Measurements from ENCODE around the gene FGFR4.

Gene FGFR4

DNA sequence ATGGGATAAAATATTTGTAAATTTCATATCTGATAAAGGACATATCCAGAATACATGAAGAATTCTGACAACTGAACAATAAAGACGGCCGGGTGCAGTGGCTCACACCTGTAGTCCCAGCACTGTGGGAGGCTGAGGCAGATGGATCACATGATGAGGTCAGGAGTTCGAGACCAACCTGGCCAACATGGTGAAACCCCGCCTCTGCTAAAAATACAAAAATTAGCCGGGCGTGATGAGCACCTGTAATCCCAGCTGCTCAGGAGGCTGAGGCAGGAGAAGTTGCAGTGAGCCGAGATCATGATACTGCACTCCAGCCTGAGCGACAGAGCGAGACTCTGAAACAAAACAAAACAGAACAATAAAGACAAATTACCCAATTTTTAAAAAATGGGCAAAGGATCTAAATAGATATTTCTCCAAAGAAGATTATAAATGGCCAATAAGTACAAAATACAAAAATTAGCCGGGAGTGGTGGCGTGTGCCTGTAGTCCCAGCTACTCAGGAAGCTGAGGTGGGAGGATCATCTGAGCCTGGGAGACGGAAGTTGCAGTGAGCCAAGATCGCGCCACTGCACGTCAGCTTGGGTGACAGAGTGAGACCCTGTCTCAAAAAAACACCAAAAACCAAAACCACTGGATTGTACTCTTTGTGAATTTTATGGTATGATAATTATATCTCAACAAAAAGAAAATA is 37.2 kb downstream of the FGFR4 start:
- H3K27ac ChIP-seq (ENCODE audit: poor library complexity, severe bottlenecking): no peak overlapping the region
- H3K4me3 ChIP-seq (ENCODE audit: severe bottlenecking): no peak overlapping the region
- TF ChIP-seq, protein P1, sequence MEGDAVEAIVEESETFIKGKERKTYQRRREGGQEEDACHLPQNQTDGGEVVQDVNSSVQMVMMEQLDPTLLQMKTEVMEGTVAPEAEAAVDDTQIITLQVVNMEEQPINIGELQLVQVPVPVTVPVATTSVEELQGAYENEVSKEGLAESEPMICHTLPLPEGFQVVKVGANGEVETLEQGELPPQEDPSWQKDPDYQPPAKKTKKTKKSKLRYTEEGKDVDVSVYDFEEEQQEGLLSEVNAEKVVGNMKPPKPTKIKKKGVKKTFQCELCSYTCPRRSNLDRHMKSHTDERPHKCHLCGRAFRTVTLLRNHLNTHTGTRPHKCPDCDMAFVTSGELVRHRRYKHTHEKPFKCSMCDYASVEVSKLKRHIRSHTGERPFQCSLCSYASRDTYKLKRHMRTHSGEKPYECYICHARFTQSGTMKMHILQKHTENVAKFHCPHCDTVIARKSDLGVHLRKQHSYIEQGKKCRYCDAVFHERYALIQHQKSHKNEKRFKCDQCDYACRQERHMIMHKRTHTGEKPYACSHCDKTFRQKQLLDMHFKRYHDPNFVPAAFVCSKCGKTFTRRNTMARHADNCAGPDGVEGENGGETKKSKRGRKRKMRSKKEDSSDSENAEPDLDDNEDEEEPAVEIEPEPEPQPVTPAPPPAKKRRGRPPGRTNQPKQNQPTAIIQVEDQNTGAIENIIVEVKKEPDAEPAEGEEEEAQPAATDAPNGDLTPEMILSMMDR (IDR thresholded peaks at IDR 0.05; ENCODE audit: poor library complexity, severe bottlenecking): no peak
- no peaks in the 10 kb centered on the region for H3K27me3 ChIP-seq (ENCODE audit: insufficient read depth, poor library complexity, severe bottlenecking)
- DNase-seq (ENCODE audit: low spot score): no peak
- no peaks in the 10 kb centered on the region for H3K4me1 ChIP-seq (ENCODE audit: insufficient read depth, poor library complexity, severe bottlenecking)
- no peaks in the 10 kb centered on the region for H3K9me3 ChIP-seq (ENCODE audit: severe bottlenecking)
- no peak for ATAC-seq (ENCODE audit: low read depth)
- no peaks in the 10 kb centered on the region for H3K36me3 ChIP-seq (ENCODE audit: low read depth)

DNA sequence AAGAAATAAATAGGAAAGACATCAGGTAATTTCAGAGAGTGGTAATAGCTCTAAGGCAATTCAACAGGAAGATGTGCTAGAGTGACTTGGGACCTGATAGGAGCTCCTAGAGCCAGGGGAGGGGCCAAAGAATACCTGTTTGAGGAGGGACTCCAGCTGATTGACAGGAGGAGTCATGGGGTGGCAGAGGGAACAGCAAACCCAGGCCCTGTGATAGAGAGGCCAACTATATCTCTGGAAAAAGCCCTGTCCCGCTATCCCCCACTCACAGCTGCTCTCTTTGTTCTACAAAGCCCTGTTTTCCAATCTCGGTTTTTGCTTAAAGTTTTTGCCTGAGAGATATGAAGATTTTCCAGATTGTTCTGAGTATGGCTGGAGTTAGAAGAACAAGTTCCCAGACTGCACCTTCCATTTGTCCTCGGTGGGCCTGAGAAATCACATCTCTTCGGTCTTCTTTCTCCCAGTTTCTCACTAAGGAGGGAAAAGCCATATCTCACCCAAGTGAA is 37.8 kb downstream of the FGFR4 start:
- Histone ChIP-seq H3K9me3 (ENCODE audit: severe bottlenecking) (no peaks in the 10 kb centered on the region), H3K27ac (ENCODE audit: poor library complexity, severe bottlenecking) (no peak overlapping the region), H3K4me1 (ENCODE audit: insufficient read depth, poor library complexity, severe bottlenecking) (no peaks in the 10 kb centered on the region), H3K4me3 (ENCODE audit: severe bottlenecking) (no peak overlapping the region), H3K36me3 (ENCODE audit: low read depth) (no peaks in the 10 kb centered on the region), H3K27me3 (ENCODE audit: insufficient read depth, poor library complexity, severe bottlenecking) (no peaks in the 10 kb centered on the region)
- TF ChIP-seq, protein P1 (IDR thresholded peaks at IDR 0.05; ENCODE audit: poor library complexity, severe bottlenecking): no peak
- DNase-seq (ENCODE audit: low spot score) (no peak), ATAC-seq (ENCODE audit: low read depth) (peak; percentile 81)

DNA sequence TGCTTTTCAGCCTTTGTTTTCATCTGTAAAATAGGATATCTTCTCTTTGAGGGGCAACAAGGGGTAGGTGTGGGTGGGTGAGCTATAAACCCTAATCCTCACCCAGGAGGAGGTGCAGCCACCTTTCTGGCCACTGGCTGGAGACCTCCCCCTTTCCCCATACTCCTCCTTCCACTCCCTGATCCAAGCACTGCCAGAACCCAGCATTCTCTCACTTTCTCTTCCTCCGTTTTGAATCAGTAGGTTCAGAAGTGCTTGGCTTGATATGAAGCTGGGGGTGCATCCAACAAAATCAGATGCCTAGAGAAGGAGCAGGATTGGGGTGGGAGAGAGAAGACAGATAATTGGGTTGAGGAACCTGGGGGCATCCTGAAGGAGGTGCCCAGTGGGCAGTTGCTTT is 40.1 kb downstream of the FGFR4 start:
- Histone ChIP-seq H3K27ac (ENCODE audit: poor library complexity, severe bottlenecking) (no peak overlapping the region), H3K4me3 (ENCODE audit: severe bottlenecking) (no peak overlapping the region), H3K27me3 (ENCODE audit: insufficient read depth, poor library complexity, severe bottlenecking) (no peaks in the 10 kb centered on the region), H3K9me3 (ENCODE audit: severe bottlenecking) (no peaks in the 10 kb centered on the region), H3K4me1 (ENCODE audit: insufficient read depth, poor library complexity, severe bottlenecking) (no peaks in the 10 kb centered on the region), H3K36me3 (ENCODE audit: low read depth) (no peaks in the 10 kb centered on the region)
- no peak for DNase-seq (ENCODE audit: low spot score)
- ATAC-seq (ENCODE audit: low read depth): no peak
- TF ChIP-seq, protein P1 (IDR thresholded peaks at IDR 0.05; ENCODE audit: poor library complexity, severe bottlenecking): no peak

DNA sequence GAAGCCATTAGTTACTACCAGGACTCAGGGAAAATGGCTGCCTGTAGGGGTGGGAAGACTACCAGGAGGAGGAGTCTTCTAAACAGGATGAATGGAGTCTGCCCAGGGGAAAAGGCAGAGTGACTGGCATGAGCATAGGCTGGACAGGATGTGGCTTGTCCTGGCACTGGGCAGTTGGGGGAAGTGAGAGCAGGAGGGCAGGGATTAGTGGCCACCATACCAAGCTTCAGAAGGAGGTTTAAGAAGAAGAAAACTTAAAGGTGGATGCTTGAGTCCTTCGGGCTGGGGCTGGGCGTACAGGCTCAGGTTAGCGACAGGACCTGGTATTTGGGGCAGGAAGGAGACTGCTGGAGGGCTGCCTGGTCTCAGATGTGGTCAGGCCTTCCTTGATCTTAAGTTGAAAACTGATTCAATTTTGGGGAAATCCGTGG is 41.9 kb downstream of the FGFR4 start:
- 0 out of 3 replicates have a peak, but pooled peaks have one; percentile 10 for ATAC-seq (ENCODE audit: low read depth)
- H3K4me3 ChIP-seq (ENCODE audit: severe bottlenecking): no peak overlapping the region
- peak; percentile 38 for DNase-seq (ENCODE audit: low spot score)
- no peak overlapping the region for H3K27ac ChIP-seq (ENCODE audit: poor library complexity, severe bottlenecking)
- H3K4me1 ChIP-seq (ENCODE audit: insufficient read depth, poor library complexity, severe bottlenecking): no peaks in the 10 kb centered on the region
- TF ChIP-seq, protein P1 (IDR thresholded peaks at IDR 0.05; ENCODE audit: poor library complexity, severe bottlenecking): no peak
- H3K36me3 ChIP-seq (ENCODE audit: low read depth): no peaks in the 10 kb centered on the region
- H3K27me3 ChIP-seq (ENCODE audit: insufficient read depth, poor library complexity, severe bottlenecking): no peaks in the 10 kb centered on the region
- no peaks in the 10 kb centered on the region for H3K9me3 ChIP-seq (ENCODE audit: severe bottlenecking)

Data from RWPE2 (cell line).